ENCODE measurements around the gene RAB3IP. TPM values are rescaled to one million over a fixed set of nuclear protein-coding genes. Genes with fewer than 3 reads are reported as not detected.
"Not testable (repeated sequence)": the region's sequence is repeated elsewhere in the genome, so short reads cannot be mapped to it uniquely, and the experiment has no call there.

Gene RAB3IP
- total RNA-seq, 1 donor from 2014 or later: 28.5 TPM

DNA sequence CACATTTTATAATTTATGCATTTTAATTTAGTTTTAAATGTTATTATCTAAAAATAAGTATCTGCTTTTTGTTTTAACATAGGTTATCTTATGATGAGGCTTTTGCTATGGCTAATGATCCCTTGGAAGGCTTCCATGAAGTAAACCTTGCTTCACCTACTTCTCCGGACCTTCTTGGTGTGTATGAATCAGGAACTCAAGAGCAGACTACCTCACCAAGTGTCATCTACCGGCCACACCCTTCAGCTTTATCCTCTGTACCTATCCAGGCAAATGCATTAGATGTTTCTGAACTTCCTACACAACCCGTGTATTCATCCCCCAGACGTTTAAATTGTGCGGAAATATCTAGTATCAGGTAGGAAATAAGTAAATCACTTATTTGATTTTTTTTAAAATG is 16.6 kb downstream of the RAB3IP start:
- H3K9me3 Mint-ChIP-seq: peaks cover 23% of the 10 kb centered on the region
- H3K4me1 Mint-ChIP-seq: no peaks in the 10 kb centered on the region
- H3K4me3 Mint-ChIP-seq: no peak overlapping the region
- H3K27ac Mint-ChIP-seq: no peak overlapping the region
- no peaks in the 10 kb centered on the region for H3K27me3 Mint-ChIP-seq (ENCODE audit: low read depth)
- DNase-seq (ENCODE audit: low spot score in 2 of 2, unreplicated experiment in 2 of 2): no peak
- TF ChIP-seq, protein P1, sequence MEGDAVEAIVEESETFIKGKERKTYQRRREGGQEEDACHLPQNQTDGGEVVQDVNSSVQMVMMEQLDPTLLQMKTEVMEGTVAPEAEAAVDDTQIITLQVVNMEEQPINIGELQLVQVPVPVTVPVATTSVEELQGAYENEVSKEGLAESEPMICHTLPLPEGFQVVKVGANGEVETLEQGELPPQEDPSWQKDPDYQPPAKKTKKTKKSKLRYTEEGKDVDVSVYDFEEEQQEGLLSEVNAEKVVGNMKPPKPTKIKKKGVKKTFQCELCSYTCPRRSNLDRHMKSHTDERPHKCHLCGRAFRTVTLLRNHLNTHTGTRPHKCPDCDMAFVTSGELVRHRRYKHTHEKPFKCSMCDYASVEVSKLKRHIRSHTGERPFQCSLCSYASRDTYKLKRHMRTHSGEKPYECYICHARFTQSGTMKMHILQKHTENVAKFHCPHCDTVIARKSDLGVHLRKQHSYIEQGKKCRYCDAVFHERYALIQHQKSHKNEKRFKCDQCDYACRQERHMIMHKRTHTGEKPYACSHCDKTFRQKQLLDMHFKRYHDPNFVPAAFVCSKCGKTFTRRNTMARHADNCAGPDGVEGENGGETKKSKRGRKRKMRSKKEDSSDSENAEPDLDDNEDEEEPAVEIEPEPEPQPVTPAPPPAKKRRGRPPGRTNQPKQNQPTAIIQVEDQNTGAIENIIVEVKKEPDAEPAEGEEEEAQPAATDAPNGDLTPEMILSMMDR (IDR thresholded peaks at IDR 0.05; ENCODE audit: unreplicated experiment): no peak
- peaks cover 36% of the 10 kb centered on the region for H3K36me3 Mint-ChIP-seq

DNA sequence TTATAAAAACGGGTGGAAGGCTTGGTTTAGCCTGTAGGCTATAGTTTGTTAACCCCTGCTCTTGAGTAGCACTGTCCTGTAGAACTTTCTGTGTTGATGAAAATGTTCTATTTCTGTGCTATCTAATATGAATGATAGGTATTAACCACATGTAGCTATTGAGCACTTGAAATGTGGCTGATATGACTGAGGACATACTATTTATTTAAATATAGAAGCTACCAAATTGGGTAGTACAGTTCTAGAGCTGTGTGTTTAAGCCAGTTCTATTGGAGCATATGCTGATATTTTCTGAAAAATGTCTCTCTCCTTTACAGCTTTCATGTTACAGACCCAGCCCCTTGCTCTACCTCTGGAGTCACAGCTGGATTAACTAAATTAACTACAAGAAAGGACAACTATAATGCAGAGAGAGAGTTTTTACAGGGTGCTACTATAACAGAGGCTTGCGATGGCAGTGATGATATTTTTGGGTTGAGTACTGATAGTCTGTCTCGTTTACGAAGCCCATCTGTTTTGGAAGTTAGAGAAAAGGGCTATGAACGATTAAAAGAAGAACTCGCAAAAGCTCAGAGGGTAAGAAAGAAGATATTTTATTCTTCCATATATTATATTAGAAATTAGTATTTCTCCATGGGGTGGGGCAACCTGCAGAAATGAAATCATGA is 17.6 kb downstream of the RAB3IP start:
- TF ChIP-seq, protein P1 (IDR thresholded peaks at IDR 0.05; ENCODE audit: unreplicated experiment): no peak
- no peak overlapping the region for H3K27ac Mint-ChIP-seq
- peaks cover 45% of the 10 kb centered on the region for H3K36me3 Mint-ChIP-seq
- H3K27me3 Mint-ChIP-seq (ENCODE audit: low read depth): no peaks in the 10 kb centered on the region
- H3K4me3 Mint-ChIP-seq: no peak overlapping the region
- peaks cover 32% of the 10 kb centered on the region for H3K9me3 Mint-ChIP-seq
- no peak for DNase-seq (ENCODE audit: low spot score in 2 of 2, unreplicated experiment in 2 of 2)
- no peaks in the 10 kb centered on the region for H3K4me1 Mint-ChIP-seq

DNA sequence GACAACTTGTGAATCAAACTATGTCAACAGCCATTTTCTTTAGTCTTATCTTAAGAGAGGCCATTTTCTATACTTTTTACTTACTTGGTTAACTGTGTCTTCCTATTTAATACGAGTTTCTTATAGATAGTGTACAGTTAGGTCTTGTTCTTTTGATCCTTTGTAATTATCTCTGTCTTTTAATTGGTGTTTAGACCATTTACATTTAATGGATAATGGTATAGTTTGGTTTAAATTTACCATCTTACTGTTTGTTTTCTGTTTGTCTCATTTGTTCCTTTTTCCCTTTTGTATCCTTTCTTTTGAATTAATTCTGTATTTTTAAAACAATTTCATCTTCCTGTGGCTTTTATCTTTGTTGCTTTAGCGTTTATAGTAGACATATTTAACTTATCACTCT is 19.4 kb downstream of the RAB3IP start:
- Mint-ChIP-seq H3K27me3 (ENCODE audit: low read depth) (no peaks in the 10 kb centered on the region), H3K36me3 (peaks cover 57% of the 10 kb centered on the region), H3K27ac (no peak overlapping the region), H3K4me1 (no peaks in the 10 kb centered on the region), H3K9me3 (peaks cover 43% of the 10 kb centered on the region), H3K4me3 (no peak overlapping the region)
- no peak for DNase-seq (ENCODE audit: low spot score in 2 of 2, unreplicated experiment in 2 of 2)
- TF ChIP-seq, protein P1 (IDR thresholded peaks at IDR 0.05; ENCODE audit: unreplicated experiment): no peak

DNA sequence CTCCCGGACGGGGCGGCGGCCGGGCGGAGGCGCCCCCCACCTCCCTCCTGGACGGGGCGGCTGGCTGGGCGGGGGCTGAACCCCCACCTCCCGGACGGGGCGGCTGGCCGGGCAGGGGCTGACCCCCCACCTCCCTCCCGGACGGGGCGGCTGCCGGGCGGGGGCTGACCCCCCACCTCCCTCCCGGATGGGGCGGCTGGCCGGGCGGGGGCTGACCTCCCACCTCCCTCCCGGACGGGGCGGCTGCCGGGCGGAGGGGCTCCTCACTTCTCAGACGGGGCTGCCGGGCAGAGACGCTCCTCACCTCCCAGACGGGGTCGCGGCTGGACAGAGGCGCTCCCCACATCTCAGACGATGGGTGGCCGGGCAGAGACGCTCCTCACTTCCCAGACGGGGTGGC is 20.9 kb downstream of the RAB3IP start:
- not testable (repeated sequence) for H3K4me1 Mint-ChIP-seq; DNase-seq (ENCODE audit: low spot score in 2 of 2, unreplicated experiment in 2 of 2); H3K4me3 Mint-ChIP-seq; H3K27ac Mint-ChIP-seq; H3K27me3 Mint-ChIP-seq (ENCODE audit: low read depth)
- Mint-ChIP-seq H3K36me3 (peaks cover 70% of the 10 kb centered on the region), H3K9me3 (peaks cover 55% of the 10 kb centered on the region)

DNA sequence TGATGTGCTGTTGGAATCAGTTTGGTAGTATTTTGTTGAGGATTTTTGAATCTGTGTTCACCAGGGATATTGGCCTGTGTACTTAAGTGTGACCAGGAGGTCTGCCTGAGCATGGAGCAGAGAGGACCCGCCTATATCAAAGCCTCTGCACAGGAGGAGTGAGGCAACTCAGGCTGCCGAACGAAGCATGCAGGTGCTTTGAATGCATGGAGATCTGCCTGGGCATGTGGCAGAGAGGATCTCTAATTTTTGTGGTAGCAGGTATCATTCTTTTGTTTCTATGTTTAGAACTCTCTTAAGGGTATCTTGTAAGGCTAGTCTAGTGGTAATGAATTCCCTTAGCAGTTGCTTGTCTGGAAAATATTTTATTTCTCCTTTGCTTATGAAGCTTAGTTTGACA is 26.9 kb downstream of the RAB3IP start:
- no peak overlapping the region for H3K27ac Mint-ChIP-seq
- H3K4me1 Mint-ChIP-seq: no peaks in the 10 kb centered on the region
- no peak for DNase-seq (ENCODE audit: low spot score in 2 of 2, unreplicated experiment in 2 of 2)
- H3K27me3 Mint-ChIP-seq (ENCODE audit: low read depth): no peaks in the 10 kb centered on the region
- TF ChIP-seq, protein P1 (IDR thresholded peaks at IDR 0.05; ENCODE audit: unreplicated experiment): no peak
- H3K36me3 Mint-ChIP-seq: peaks cover 86% of the 10 kb centered on the region
- no peak overlapping the region for H3K4me3 Mint-ChIP-seq
- H3K9me3 Mint-ChIP-seq: peaks cover 82% of the 10 kb centered on the region

DNA sequence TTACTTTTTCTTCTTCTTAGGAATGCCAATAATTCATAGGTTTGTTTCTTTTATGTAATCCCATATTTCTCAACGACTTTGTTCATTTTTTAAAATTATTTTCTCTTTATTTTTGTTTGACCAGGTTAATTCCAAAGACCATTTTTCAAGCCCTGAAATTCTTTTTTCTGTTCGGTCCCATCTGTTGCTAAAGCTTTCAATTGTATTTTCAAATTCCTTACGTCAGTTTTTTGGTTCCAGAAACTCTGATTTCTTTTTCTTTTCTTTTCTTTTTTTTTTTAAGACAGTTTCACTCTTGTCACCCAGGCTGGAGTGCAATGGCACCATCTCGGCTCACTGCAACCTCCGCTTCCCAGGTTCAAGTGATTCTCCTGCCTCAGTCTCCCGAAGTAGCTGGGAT is 27.6 kb downstream of the RAB3IP start:
- TF ChIP-seq, protein P1 (IDR thresholded peaks at IDR 0.05; ENCODE audit: unreplicated experiment): no peak
- peaks cover 79% of the 10 kb centered on the region for H3K9me3 Mint-ChIP-seq
- no peaks in the 10 kb centered on the region for H3K4me1 Mint-ChIP-seq
- H3K27ac Mint-ChIP-seq: no peak overlapping the region
- H3K4me3 Mint-ChIP-seq: no peak overlapping the region
- H3K27me3 Mint-ChIP-seq (ENCODE audit: low read depth): no peaks in the 10 kb centered on the region
- no peak for DNase-seq (ENCODE audit: low spot score in 2 of 2, unreplicated experiment in 2 of 2)
- peaks cover 83% of the 10 kb centered on the region for H3K36me3 Mint-ChIP-seq

All from mesothelial cell of epicardium (in vitro differentiated cells).